ENCODE data around the gene SLC30A5.
"Not testable (repeated sequence)": the region's sequence is repeated elsewhere in the genome, so short reads cannot be mapped to it uniquely, and the experiment has no call there.

The SLC30A5 gene

GRCh38 chr5:69103521-69103920 is 9.7 kb downstream of the SLC30A5 start:
- no peak for FAIRE-seq
- DNase-seq (ENCODE audit: low spot score), result no peak

GRCh38 chr5:69105996-69106906 is 12.4 kb downstream of the SLC30A5 start:
- no peak for FAIRE-seq
- DNase-seq (ENCODE audit: low spot score), result no peak

GRCh38 chr5:69108367-69108766 is 14.6 kb downstream of the SLC30A5 start:
- FAIRE-seq, result not testable (repeated sequence)

GRCh38 chr5:69113851-69114250 is 20.0 kb downstream of the SLC30A5 start:
- FAIRE-seq, result no peak
- no peak for DNase-seq (ENCODE audit: low spot score)

More at GRCh38 chr5:69108367-69108766, 14.6 kb downstream of the SLC30A5 start:
- DNase-seq (ENCODE audit: low spot score), result not testable (repeated sequence)

- DNase-seq (ENCODE audit: low spot score) (no peak), FAIRE-seq (no peak)
Observed at GRCh38 chr5:69115526-69115925, 21.7 kb downstream of the SLC30A5 start.

- peak; percentile 34 for DNase-seq (ENCODE audit: low spot score)
- FAIRE-seq, result peak; percentile 57
Observed at GRCh38 chr5:69129413-69129812, 35.6 kb downstream of the SLC30A5 start.

- DNase-seq (ENCODE audit: low spot score) (no peak), FAIRE-seq (no peak)
Observed at GRCh38 chr5:69130241-69130640, 36.4 kb downstream of the SLC30A5 start.

GRCh38 chr5:69131304-69131703 is 37.5 kb downstream of the SLC30A5 start:
- FAIRE-seq (no peak), DNase-seq (ENCODE audit: low spot score) (no peak)

GRCh38 chr5:69134126-69134525 is 40.3 kb downstream of the SLC30A5 start:
- DNase-seq (ENCODE audit: low spot score), result no peak
- no peak for FAIRE-seq

GRCh38 chr5:69136293-69136692 is 42.5 kb downstream of the SLC30A5 start:
- FAIRE-seq (no peak), DNase-seq (ENCODE audit: low spot score) (no peak)

- not testable (repeated sequence) for FAIRE-seq; DNase-seq (ENCODE audit: low spot score)
Observed at GRCh38 chr5:69137208-69137607, 43.4 kb downstream of the SLC30A5 start.

GRCh38 chr5:69137807-69138206 is 44.0 kb downstream of the SLC30A5 start:
- DNase-seq (ENCODE audit: low spot score), result no peak
- FAIRE-seq, result no peak

GRCh38 chr5:69138766-69139165 is 45.0 kb downstream of the SLC30A5 start:
- FAIRE-seq (no peak), DNase-seq (ENCODE audit: low spot score) (no peak)

- DNase-seq (ENCODE audit: low spot score); FAIRE-seq: not testable (repeated sequence)
Observed at GRCh38 chr5:69140239-69140638, 46.4 kb downstream of the SLC30A5 start.

GRCh38 chr5:69140827-69141226 is 47.0 kb downstream of the SLC30A5 start:
- no peak for DNase-seq (ENCODE audit: low spot score)
- no peak for FAIRE-seq

GRCh38 chr5:69148576-69148975 is 54.8 kb downstream of the SLC30A5 start:
- DNase-seq (ENCODE audit: low spot score); FAIRE-seq: not testable (repeated sequence)

- DNase-seq (ENCODE audit: low spot score) (no peak), FAIRE-seq (no peak)
Observed at GRCh38 chr5:69148981-69149675, 55.3 kb downstream of the SLC30A5 start.

GRCh38 chr5:69149676-69150010 is 55.8 kb downstream of the SLC30A5 start:
- DNase-seq (ENCODE audit: low spot score) (no peak), FAIRE-seq (no peak)

- DNase-seq (ENCODE audit: low spot score) (no peak), FAIRE-seq (no peak)
Observed at GRCh38 chr5:69152731-69153130, 58.9 kb downstream of the SLC30A5 start.

- no peak for FAIRE-seq
Observed at GRCh38 chr5:69156456-69156855, 62.6 kb downstream of the SLC30A5 start.

GRCh38 chr5:69158039-69158438 is 64.2 kb downstream of the SLC30A5 start:
- no peak for DNase-seq (ENCODE audit: low spot score)

More at GRCh38 chr5:69156456-69156855, 62.6 kb downstream of the SLC30A5 start:
- DNase-seq (ENCODE audit: low spot score), result no peak

GRCh38 chr5:69160651-69161050 is 66.8 kb downstream of the SLC30A5 start:
- FAIRE-seq (no peak), DNase-seq (ENCODE audit: low spot score) (no peak)

More at GRCh38 chr5:69158039-69158438, 64.2 kb downstream of the SLC30A5 start:
- no peak for FAIRE-seq
